Liver (tissue), 9 donors: Measurements from ENCODE around the gene FILIP1L. TPM values are rescaled to one million over a fixed set of nuclear protein-coding genes. Genes with fewer than 3 reads are reported as not detected.

ENCODE experiments used
- DNase-seq: peaks from one replicate; pipeline ENCODE4 v3.0.0-alpha.2; 2017; ENCODE audit warnings: low spot score
- H3K27ac ChIP-seq, 2 donors: one replicate each; pipeline ENCODE4 v1.7.0; 2013; ENCODE audit warnings: inconsistent platforms in 2 of 2, low read length in 2 of 2, control low read depth in 1 of 2, low read depth in 1 of 2, mild to moderate bottlenecking in 1 of 2
- H3K27me3 ChIP-seq, 4 donors: one replicate each; pipeline versions ENCODE4 v1.6.1 to v1.7.0; 2013; ENCODE audit warnings: low read length in 3 of 4, inconsistent platforms in 1 of 4, mild to moderate bottlenecking in 1 of 4, moderate library complexity in 1 of 4; ENCODE audit not compliant: control insufficient read depth in 4 of 4, insufficient read depth in 4 of 4
- H3K36me3 ChIP-seq, 4 donors: one replicate each; pipeline versions ENCODE4 v1.6.1 to v1.7.0; 2013; ENCODE audit warnings: low read length in 3 of 4, mild to moderate bottlenecking in 3 of 4, low read depth in 1 of 4, moderate library complexity in 1 of 4; ENCODE audit not compliant: control insufficient read depth in 4 of 4, insufficient read depth in 3 of 4
- H3K4me1 ChIP-seq, 4 donors: one replicate each; pipeline versions ENCODE4 v1.6.1 to v1.7.0; 2013; ENCODE audit warnings: low read length in 3 of 4, mild to moderate bottlenecking in 3 of 4, moderate library complexity in 1 of 4; ENCODE audit not compliant: control insufficient read depth in 4 of 4, insufficient read depth in 4 of 4
- H3K4me3 ChIP-seq, 3 donors: one replicate each; pipeline versions ENCODE4 v1.6.1 to v1.7.0; 2013; ENCODE audit warnings: low read length in 3 of 3, control low read depth in 1 of 3, low read depth in 1 of 3, mild to moderate bottlenecking in 1 of 3
- H3K9ac ChIP-seq, 2 donors: one replicate each; pipeline ENCODE4 v1.7.0; 2013; ENCODE audit warnings: low read length in 2 of 2, mild to moderate bottlenecking in 2 of 2, moderate library complexity in 2 of 2, control low read depth in 1 of 2, low read depth in 1 of 2
- H3K9me3 ChIP-seq, 4 donors: one replicate each; pipeline versions ENCODE4 v1.6.1 to v1.7.0; 2013; ENCODE audit warnings: low read length in 3 of 4; ENCODE audit not compliant: control insufficient read depth in 4 of 4
- EGR1 ChIP-seq, 2 donors: IDR thresholded peaks; 2 replicates each; pipeline ENCODE4 v1.6.1; 2016 to 2018; ENCODE audit warnings: antibody characterized with exemption in 2 of 2, low read depth in 2 of 2
- FOXA1 ChIP-seq: IDR thresholded peaks from 2 replicates; pipeline ENCODE4 v1.6.1; 2016; ENCODE audit warnings: antibody characterized with exemption
- FOXA2 ChIP-seq: IDR thresholded peaks from 2 replicates; pipeline ENCODE4 v1.6.1; 2016; ENCODE audit warnings: antibody characterized with exemption
- GABPA ChIP-seq, 2 donors: IDR thresholded peaks in 1 of 2; conservative IDR thresholded peaks in 1 of 2; 2 replicates each; pipeline ENCODE4 v1.6.1; 2016; ENCODE audit warnings: antibody characterized with exemption in 2 of 2, mild to moderate bottlenecking in 1 of 2, moderate library complexity in 1 of 2
- HNF4A ChIP-seq, 2 donors: conservative IDR thresholded peaks; 2 replicates each; pipeline ENCODE4 v1.6.1; 2016; ENCODE audit warnings: antibody characterized with exemption in 2 of 2, mild to moderate bottlenecking in 2 of 2
- HNF4G ChIP-seq: IDR thresholded peaks from 2 replicates; pipeline ENCODE4 v1.6.1; 2016; ENCODE audit warnings: antibody characterized with exemption
- JUND ChIP-seq, 2 donors: IDR thresholded peaks; 2 replicates each; pipeline ENCODE4 v1.6.1; 2016; ENCODE audit warnings: antibody characterized with exemption in 2 of 2
- NR2F2 ChIP-seq: IDR thresholded peaks from 2 replicates; pipeline ENCODE4 v1.6.1; 2016; ENCODE audit warnings: antibody characterized with exemption
- RAD21 ChIP-seq, 2 donors: IDR thresholded peaks; 2 replicates each; pipeline ENCODE4 v1.6.1; 2016; ENCODE audit warnings: antibody characterized with exemption in 2 of 2, mild to moderate bottlenecking in 2 of 2
- RXRA ChIP-seq, 2 donors: IDR thresholded peaks; 2 replicates each; pipeline ENCODE4 v1.6.1; 2017 to 2018; ENCODE audit warnings: antibody characterized with exemption in 2 of 2, mild to moderate bottlenecking in 1 of 2
- SP1 ChIP-seq: IDR thresholded peaks from 2 replicates; pipeline ENCODE4 v1.6.1; 2018; ENCODE audit warnings: antibody characterized with exemption, mild to moderate bottlenecking
- TAF1 ChIP-seq: conservative IDR thresholded peaks from 2 replicates; pipeline ENCODE4 v1.6.1; 2016; ENCODE audit warnings: antibody characterized with exemption, mild to moderate bottlenecking
- YY1 ChIP-seq: IDR thresholded peaks from 2 replicates; pipeline ENCODE4 v1.6.1; 2016; ENCODE audit warnings: antibody characterized with exemption, mild to moderate bottlenecking
- WGBS: extraction: QIAGEN DNeasy Blood & Tissue Kit; methylation state at CpG from one replicate; pipeline ENCODE4 v1.1.7; 2013; 5-methylcytosine and 5-hydroxymethylcytosine counted together
- polyA plus RNA-seq, 2 donors: library from polyadenylated mRNA; stranded (reverse) in 1 of 2; unstranded in 1 of 2; fragments of 200-250 nt in 1 of 2; fragments of >200 nt in 1 of 2; fragmentation: Nextera tagmentation in 1 of 2; extraction: Ambion mirVana in 1 of 2; gene quantifications; one replicate each; pipeline versions ENCODE4 v1.2.1 to v1.2.3, GENCODE V29; 2013 to 2015
- total RNA-seq, 2 donors: library from RNA; depleted of rRNA; stranded (reverse); fragments of >200 nt; gene quantifications; one replicate each; pipeline ENCODE4 v1.2.3, GENCODE V29; 2014
- TF ChIP-seq, protein P1 (sequence below): fragments of 150-350 bp; IDR thresholded peaks from 2 replicates; pipeline ENCODE4 v1.5.1; 2017; ENCODE audit warnings: improper control_type of control experiment, low read depth, low read length; ENCODE audit not compliant: missing input control
- TF ChIP-seq, protein P2 (sequence below): IDR thresholded peaks from 2 replicates; pipeline ENCODE4 v1.6.1; 2016; ENCODE audit warnings: antibody characterized with exemption
- TF ChIP-seq, protein P3 (sequence below): IDR thresholded peaks from 2 replicates; pipeline ENCODE4 v1.6.1; 2016; ENCODE audit warnings: antibody characterized with exemption, mild to moderate bottlenecking
- TF ChIP-seq, protein P4 (sequence below): IDR thresholded peaks from 2 replicates; pipeline ENCODE4 v1.6.1; 2016; ENCODE audit warnings: antibody characterized with exemption
- TF ChIP-seq, protein P5 (sequence below): IDR thresholded peaks from 2 replicates; pipeline ENCODE4 v1.6.1; 2016; ENCODE audit warnings: antibody characterized with exemption
- donor health status: healthy.
- donor health status: healthy.
- donor health status: healthy.
- donor health status: healthy.
- donor health status: healthy.

The FILIP1L gene
- total and polyA plus RNA-seq, 4 donors, result 1.4 to 6.5 (median 1.9) TPM

DNA sequence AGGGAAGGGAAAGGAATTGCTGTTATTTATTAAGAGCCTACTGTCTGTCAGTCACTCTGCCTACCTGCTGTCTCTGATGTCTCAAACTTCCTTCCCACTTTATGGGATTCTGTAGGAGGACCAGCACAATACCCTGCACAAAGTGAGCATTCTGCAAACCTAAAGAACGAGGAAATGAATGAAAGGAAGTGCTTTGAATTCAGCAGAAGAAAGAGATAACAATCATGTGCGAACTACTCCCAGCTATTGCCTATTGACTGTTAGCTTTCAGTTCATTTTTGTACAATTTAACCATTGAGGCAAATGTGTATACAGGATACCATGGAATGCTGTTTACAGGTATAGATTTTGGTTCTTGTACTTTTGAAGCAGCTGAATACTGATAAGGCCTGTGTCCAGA, 229.8 kb downstream of the FILIP1L start:
- WGBS, result 70% methylated on average over 2 of the region's 2 CpGs
- H3K27me3 ChIP-seq, result no peaks in the 10 kb centered on the region
- no peaks in the 10 kb centered on the region for H3K4me1 ChIP-seq
- H3K4me3 ChIP-seq, result no peak overlapping the region
- no peaks in the 10 kb centered on the region for H3K36me3 ChIP-seq
- DNase-seq, result no peak
- H3K9me3 ChIP-seq, result no peaks in the 10 kb centered on the region
- H3K9ac ChIP-seq, result no peak overlapping the region
- TF ChIP-seq, protein P1, sequence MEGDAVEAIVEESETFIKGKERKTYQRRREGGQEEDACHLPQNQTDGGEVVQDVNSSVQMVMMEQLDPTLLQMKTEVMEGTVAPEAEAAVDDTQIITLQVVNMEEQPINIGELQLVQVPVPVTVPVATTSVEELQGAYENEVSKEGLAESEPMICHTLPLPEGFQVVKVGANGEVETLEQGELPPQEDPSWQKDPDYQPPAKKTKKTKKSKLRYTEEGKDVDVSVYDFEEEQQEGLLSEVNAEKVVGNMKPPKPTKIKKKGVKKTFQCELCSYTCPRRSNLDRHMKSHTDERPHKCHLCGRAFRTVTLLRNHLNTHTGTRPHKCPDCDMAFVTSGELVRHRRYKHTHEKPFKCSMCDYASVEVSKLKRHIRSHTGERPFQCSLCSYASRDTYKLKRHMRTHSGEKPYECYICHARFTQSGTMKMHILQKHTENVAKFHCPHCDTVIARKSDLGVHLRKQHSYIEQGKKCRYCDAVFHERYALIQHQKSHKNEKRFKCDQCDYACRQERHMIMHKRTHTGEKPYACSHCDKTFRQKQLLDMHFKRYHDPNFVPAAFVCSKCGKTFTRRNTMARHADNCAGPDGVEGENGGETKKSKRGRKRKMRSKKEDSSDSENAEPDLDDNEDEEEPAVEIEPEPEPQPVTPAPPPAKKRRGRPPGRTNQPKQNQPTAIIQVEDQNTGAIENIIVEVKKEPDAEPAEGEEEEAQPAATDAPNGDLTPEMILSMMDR, result no peak
- TF ChIP-seq HNF4A (conservative IDR thresholded peaks at IDR 0.05) (no peak), RAD21 (IDR thresholded peaks at IDR 0.05) (no peak)
- TF ChIP-seq, protein P2, sequence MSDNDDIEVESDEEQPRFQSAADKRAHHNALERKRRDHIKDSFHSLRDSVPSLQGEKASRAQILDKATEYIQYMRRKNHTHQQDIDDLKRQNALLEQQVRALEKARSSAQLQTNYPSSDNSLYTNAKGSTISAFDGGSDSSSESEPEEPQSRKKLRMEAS, result no peak
- TF ChIP-seq, protein P3, sequence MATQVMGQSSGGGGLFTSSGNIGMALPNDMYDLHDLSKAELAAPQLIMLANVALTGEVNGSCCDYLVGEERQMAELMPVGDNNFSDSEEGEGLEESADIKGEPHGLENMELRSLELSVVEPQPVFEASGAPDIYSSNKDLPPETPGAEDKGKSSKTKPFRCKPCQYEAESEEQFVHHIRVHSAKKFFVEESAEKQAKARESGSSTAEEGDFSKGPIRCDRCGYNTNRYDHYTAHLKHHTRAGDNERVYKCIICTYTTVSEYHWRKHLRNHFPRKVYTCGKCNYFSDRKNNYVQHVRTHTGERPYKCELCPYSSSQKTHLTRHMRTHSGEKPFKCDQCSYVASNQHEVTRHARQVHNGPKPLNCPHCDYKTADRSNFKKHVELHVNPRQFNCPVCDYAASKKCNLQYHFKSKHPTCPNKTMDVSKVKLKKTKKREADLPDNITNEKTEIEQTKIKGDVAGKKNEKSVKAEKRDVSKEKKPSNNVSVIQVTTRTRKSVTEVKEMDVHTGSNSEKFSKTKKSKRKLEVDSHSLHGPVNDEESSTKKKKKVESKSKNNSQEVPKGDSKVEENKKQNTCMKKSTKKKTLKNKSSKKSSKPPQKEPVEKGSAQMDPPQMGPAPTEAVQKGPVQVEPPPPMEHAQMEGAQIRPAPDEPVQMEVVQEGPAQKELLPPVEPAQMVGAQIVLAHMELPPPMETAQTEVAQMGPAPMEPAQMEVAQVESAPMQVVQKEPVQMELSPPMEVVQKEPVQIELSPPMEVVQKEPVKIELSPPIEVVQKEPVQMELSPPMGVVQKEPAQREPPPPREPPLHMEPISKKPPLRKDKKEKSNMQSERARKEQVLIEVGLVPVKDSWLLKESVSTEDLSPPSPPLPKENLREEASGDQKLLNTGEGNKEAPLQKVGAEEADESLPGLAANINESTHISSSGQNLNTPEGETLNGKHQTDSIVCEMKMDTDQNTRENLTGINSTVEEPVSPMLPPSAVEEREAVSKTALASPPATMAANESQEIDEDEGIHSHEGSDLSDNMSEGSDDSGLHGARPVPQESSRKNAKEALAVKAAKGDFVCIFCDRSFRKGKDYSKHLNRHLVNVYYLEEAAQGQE, result no peak
- H3K27ac ChIP-seq, result no peak overlapping the region

DNA sequence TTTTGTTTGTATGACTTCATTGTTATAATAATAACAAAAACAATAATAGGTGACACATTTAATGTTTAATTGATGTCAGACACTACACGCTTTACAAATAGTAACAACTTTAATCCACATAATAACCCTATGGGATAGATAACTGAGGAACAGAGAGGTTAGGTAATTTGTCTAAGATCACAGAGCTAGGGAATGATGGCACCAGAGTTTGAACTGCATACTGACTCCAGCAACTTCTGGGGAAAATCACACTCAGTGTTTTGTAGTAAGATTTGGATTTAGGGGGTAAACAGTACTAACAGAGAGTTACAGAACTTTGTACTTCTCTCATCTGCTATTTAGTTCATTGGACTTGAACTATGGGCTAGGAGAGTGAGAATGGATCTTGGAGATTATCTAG, 230.6 kb downstream of the FILIP1L start:
- H3K36me3 ChIP-seq, result no peaks in the 10 kb centered on the region
- TF ChIP-seq, protein P1, result no peak
- no peak for TF ChIP-seq HNF4G
- TF ChIP-seq, protein P4, sequence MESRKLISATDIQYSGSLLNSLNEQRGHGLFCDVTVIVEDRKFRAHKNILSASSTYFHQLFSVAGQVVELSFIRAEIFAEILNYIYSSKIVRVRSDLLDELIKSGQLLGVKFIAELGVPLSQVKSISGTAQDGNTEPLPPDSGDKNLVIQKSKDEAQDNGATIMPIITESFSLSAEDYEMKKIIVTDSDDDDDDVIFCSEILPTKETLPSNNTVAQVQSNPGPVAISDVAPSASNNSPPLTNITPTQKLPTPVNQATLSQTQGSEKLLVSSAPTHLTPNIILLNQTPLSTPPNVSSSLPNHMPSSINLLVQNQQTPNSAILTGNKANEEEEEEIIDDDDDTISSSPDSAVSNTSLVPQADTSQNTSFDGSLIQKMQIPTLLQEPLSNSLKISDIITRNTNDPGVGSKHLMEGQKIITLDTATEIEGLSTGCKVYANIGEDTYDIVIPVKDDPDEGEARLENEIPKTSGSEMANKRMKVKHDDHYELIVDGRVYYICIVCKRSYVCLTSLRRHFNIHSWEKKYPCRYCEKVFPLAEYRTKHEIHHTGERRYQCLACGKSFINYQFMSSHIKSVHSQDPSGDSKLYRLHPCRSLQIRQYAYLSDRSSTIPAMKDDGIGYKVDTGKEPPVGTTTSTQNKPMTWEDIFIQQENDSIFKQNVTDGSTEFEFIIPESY, result no peak
- TF ChIP-seq EGR1 (IDR thresholded peaks at IDR 0.05; ENCODE audit: low read depth in 2 of 2), result no peak
- TF ChIP-seq SP1, result no peak
- no peak for TF ChIP-seq HNF4A (conservative IDR thresholded peaks at IDR 0.05)
- TF ChIP-seq JUND (IDR thresholded peaks at IDR 0.05), result no peak
- TF ChIP-seq YY1, result no peak
- no peak for TF ChIP-seq RAD21 (IDR thresholded peaks at IDR 0.05)
- TF ChIP-seq TAF1, result no peak
- no peak for TF ChIP-seq FOXA1
- TF ChIP-seq, protein P2, result no peak
- TF ChIP-seq RXRA (IDR thresholded peaks at IDR 0.05), result no peak
- TF ChIP-seq, protein P5, sequence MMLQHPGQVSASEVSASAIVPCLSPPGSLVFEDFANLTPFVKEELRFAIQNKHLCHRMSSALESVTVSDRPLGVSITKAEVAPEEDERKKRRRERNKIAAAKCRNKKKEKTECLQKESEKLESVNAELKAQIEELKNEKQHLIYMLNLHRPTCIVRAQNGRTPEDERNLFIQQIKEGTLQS, result no peak
- no peak for TF ChIP-seq NR2F2
- no peak for TF ChIP-seq FOXA2
- no peak for TF ChIP-seq GABPA (IDR thresholded peaks at IDR 0.05 in 1 of 2, conservative IDR thresholded peaks at IDR 0.05 in 1 of 2)
- H3K9me3 ChIP-seq, result no peaks in the 10 kb centered on the region
- no peak overlapping the region for H3K27ac ChIP-seq
- no peak overlapping the region for H3K4me3 ChIP-seq
- 95% methylated on average over 1 of the region's 1 CpG for WGBS
- H3K9ac ChIP-seq, result no peak overlapping the region
- no peaks in the 10 kb centered on the region for H3K4me1 ChIP-seq
- H3K27me3 ChIP-seq, result no peaks in the 10 kb centered on the region
- no peak for DNase-seq
